ENCODE results near the gene RPH3AL.

DNA sequence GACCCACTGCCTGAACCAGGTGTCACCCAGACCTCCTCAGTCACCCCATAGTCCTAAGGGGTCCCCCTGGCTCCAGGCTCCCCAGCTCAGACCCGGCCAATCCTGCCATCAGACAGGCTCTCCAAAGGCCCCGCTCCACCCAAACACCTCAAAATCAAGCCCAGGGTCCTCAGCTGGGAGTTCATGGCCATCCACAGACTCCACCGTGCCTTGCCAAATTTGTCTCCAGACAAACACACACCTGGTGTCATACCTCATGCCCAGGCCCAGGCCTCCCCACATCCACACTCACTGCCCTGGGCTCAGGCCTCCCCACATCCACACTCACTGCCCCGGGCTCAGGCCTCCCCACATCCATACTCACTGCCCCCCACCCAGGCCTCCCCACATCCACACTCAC is 12.5 kb downstream of the RPH3AL start:
- TF ChIP-seq, protein P1, sequence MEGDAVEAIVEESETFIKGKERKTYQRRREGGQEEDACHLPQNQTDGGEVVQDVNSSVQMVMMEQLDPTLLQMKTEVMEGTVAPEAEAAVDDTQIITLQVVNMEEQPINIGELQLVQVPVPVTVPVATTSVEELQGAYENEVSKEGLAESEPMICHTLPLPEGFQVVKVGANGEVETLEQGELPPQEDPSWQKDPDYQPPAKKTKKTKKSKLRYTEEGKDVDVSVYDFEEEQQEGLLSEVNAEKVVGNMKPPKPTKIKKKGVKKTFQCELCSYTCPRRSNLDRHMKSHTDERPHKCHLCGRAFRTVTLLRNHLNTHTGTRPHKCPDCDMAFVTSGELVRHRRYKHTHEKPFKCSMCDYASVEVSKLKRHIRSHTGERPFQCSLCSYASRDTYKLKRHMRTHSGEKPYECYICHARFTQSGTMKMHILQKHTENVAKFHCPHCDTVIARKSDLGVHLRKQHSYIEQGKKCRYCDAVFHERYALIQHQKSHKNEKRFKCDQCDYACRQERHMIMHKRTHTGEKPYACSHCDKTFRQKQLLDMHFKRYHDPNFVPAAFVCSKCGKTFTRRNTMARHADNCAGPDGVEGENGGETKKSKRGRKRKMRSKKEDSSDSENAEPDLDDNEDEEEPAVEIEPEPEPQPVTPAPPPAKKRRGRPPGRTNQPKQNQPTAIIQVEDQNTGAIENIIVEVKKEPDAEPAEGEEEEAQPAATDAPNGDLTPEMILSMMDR (conservative IDR thresholded peaks at IDR 0.05; ENCODE audit: low read depth, low read length): no peak
- no peak for TF ChIP-seq EZH2 (IDR thresholded peaks at IDR 0.05; ENCODE audit: low read length, unreplicated experiment)

Data from PC-3 (cell line).